GM19239 (cell line): ENCODE measurements around the gene SLC26A3.

Experiments used
- DNase-seq: peaks from one replicate; pipeline ENCODE4 v3.0.0; 2011; ENCODE audit warnings: low spot score; ENCODE audit not compliant: insufficient read length
- FAIRE-seq: peaks from 2 replicates; lab custom pipeline; 2011; peaks lifted over from hg19 to GRCh38; lab: Jason Lieb, UNC

The SLC26A3 gene

DNA sequence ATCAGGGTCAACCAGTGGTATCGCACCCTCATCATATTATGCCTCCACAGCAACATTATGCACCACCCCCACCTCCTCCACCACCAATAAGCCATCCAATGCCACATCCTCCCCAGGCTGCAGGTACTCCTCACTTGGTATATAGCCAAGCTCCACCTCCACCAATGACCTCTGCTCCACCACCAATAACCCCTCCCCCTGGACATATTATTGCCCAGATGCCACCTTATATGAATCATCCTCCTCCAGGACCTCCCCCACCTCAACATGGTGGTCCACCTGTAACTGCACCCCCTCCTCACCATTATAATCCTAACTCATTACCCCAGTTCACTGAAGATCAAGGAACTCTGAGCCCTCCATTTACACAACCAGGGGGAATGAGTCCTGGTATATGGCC lies 44.4 kb downstream of the SLC26A3 start:
- FAIRE-seq (no peak), DNase-seq (no peak)

DNA sequence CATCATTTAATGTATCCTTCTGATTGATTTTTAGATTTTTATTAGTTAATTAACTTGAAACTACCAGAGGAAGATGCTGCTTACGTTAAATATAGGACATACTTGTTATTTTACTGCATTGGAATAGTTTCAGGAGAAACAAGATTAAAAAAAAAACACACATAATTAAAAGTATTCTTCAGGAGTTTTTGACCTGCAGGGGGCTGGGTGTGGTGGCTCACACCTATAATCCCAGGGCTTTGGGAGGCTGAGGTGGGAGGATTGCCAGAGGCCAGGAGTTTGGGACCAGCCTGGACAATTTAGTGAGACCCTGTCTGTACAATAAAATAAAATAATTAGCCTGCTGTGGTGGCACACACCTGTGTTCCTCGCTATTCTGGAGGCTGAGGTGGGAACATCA lies 48.4 kb downstream of the SLC26A3 start:
- DNase-seq (no peak), FAIRE-seq (no peak)

DNA sequence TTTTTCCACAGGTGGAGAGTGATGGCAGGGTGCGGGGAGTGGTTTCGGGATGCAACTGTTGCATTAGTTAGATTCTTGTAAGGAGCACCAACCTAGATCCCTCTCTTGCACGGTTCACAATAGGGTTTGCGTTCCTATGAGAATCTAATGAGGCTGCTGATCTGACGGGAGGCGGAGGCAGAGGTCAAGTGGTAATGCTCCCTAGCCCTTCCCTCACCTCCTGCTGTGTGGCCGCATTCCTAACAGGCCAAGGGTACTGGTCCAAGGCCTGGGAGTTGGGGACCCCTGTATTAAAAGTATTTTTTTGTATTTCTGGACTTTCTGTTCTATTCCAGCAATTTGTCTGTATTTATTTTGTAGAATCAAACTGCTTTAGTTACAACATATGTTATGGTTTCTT lies 51.9 kb downstream of the SLC26A3 start:
- DNase-seq (no peak), FAIRE-seq (no peak)

DNA sequence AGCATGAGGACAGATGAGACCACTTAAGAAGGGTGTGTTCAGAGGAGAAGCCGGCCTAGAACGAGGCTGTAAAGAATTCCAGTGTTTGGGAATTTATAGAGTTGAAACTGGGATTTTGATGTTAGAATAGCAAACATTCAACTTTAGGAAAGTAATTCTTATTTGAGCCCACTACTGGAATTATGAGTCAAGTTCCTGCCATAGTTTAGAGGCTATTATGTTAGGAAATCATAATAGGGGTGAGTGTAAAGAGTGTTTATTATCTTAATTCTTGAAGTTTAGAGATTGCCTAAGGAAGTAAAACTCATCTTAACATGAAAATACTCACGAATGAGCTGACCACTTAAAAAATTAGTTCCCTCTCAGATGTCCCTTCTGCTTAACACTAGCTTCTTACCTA lies 57.0 kb downstream of the SLC26A3 start:
- FAIRE-seq (no peak), DNase-seq (no peak)

DNA sequence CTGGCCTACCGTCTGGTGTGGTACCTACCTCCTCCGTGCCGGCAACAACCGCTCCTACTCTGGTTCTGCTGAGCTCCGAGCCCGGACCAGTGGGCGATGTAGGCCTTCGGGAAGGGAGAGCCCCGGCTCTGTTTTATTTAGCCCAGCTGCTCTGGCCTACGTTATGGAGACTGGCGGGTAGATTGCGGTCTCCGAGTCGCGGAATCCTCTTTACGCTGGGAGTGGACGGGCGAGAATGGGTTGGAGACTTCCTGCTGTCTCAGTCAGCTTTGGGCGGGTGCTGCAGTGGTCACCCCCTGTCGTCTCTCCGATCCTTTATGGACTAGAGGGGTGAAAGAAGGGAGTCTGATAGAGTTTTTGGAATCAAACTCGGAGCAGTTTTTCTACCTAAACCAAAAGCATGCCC lies 58.7 kb downstream of the SLC26A3 start:
- DNase-seq (no peak), FAIRE-seq (peak; percentile 49)

DNA sequence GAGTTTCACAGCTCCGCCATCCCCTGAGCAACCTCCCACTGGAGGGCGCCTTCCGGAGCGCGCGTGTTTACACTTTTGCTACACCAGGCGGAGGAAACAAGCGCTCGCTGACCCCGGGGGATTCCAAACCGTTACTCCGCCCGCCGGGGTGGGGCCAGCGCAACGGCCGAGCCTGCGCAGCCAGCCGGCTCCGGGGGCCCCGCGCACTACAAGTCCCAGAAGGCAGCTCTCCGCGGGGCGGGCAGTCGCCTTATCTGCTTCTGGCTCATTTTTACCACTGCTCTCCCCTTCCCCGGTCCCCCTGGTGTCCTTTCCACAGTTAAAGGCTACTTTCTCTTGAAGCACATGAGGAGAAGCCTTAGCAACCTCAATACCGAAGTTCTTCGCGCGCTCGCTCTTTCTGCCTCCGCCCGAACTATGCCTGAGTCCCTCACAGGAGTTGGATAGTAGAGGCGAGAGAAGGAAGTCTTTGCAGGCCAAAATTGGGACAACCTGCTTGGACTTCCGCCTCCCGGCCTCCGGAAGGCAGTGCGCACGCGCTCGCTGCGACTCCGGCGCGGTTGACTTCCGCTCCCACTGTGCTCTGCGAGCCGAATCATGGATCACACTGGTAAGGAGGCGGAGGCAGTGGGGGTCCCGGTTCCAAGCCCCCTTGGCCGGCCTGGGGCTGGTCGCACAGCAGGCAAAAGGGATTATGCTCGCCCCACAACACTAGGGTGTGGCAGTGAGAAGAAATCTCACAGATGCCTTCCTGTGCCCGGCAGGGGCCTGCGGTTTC lies 59.3 kb downstream of the SLC26A3 start, which contains the start of gene CBLL1:
CBLL1 (plus strand) TSS at position 576 of the 778 bp plus-strand sequence; CDS start at position 598, 22 bp downstream.
- DNase-seq (peak; percentile 65), FAIRE-seq (peak; percentile 92)

DNA sequence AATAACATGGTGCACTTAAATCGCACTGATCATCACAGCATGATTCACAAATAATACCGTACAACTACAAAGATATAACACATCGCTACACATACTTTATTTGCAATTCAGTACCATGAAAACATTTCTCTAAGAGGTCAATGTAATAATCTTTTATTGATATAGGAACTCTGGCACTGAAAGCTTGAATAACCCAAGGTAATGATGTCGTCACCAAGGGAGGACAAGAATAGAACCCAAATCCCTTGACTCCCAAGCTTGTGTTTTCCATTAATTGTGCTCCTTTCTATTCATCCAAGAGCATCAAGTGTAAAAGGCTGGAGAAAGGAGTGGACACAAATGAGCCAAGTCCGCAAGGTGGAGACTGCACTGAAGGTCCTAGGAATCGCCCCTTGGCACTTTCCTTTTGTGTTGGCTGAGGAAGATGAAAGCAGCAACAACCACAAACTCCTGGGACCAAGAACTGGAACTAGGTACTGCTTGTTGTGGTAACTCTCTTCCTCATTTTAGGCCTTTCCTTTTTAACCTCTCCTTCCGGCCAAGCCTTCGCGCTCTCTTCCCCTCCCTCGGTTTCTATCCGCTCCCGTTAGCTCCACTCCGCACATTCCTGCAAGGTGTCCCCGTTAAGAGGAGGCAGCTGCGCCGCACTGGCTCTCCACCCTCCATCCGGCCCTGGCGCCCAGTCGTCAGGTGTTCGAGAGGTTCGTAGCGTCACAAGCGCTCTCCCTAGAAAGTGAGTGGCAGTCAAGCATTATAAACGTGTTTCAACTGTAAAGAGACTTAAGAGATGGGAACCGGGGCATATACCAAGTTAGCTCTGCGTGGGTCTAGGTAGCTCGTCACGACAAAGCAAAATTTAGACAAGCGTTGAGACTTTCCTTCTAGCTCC lies 60.1 kb downstream of the SLC26A3 start:
- DNase-seq (no peak), FAIRE-seq (no peak)

DNA sequence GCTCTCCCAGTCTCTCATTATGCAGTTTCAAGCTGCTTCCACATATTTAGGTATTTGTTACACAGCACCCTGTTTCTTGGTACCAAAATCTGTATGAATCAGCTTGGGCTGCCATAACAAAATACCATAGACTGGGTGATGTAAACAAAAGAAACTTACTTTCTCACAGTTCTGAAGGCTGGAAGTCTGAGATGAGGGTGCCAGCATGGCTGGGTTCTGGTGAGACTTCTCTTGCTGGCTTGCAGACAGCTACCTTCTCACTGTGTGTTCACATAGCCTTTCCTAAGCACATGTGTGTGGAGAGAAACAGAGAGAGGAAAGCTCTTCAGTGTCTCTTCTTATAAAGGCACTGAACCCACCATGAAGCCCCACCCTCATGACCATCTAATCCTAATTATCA lies 74.7 kb downstream of the SLC26A3 start:
- no peak for DNase-seq

DNA sequence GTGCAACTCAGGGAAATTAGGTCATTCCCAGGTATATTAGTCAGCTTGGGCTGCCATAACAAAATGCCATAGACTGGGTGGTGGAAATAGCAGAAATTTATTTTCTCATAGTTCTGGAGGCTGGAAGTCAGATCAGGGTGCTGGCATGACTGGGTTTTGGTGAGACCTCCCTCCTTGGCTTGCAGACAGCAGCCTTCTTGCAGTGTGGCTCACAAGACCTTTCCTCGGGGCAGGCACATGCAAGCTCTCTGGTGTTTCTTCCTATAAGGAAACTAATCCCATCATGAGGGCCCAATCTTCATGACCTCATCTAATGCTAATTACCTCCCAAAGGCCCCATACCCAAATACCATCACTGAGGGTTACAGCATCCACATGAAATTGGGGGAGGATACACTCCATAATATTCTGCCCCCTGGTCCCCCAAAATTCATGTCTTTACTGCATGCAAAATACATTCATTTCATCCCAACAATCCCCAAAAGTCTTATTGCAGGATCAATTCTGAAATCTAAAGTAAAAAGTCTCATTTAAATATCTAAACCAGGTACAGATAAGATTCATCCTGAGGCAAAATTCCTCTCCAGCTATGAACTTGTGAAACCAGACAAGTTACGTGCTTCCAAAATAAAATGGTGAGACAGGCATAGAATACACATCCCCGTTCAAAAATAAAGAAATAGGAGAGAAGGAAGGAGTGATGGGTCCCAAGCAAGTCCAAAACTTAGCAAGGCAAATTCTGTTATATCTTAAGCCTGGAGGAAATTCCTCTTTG lies 76.5 kb downstream of the SLC26A3 start:
- no peak for FAIRE-seq
- no peak for DNase-seq

More for the DNA sequence above, 74.7 kb downstream of the SLC26A3 start:
- FAIRE-seq: no peak

DNA sequence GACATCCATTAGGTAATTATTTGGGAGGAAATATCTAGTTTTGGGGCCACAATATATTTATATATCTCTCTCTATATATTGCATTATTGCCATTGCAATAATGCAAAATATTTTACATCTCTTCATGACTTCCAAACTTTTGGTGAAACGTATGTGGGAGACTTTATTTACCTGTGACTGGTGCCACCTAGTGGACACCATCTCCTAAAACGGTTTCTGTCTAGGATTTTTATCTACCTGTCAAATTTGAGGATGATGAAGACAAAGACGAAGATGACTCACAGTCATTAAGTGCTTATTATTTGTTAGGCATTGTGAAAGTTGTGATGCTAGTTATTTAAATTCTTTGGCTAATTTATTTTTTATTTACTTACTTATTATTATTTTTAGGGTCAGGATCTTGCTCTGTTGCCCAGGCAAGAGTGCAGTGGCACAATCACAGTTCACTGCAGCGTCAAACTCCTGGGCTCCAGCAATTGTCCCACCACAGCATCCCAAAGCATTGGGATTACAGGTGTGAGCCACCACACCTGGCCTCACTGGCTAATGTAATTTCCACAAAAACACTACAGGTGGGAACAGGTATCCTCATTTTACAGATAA lies 77.8 kb downstream of the SLC26A3 start:
- FAIRE-seq (peak; percentile 42), DNase-seq (peak; percentile 50)

DNA sequence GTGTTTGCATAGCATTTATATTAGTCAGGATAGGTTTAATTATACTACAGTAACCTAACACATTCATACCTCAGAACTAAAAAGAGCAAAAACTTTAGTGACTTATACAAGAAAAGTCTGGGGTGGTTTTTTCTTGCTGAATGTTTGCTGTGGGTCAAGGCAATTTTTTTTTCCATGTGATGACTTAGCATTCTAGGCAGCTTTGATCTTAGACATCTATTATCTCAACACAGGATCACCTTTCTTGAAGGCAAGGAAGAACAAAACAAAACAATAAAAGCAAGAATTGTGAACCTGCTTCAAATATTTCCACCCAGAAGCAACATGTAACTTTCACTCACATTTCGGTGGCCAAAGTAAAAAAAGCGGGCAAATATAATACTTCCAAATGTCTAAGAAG lies 79.8 kb downstream of the SLC26A3 start:
- no peak for DNase-seq
- no peak for FAIRE-seq

DNA sequence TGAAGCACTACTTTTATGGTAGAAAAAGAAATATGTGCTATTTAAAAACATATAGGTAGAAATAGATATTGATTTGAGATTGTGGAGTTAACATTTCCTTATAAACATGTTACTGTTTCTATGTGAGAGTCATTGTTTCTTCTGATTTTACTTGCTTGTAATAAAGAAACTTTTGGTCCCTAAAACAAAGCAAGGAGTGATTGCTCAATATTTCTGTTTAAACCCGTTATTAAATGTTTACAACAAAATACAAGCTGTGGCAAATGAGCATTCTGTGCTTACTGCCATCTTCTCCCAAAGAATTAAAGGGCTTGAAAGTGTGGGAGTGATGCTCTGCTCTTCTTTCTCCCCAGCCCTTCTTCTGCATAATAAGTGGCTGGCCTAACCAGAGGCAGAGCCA lies 81.7 kb downstream of the SLC26A3 start:
- DNase-seq (no peak), FAIRE-seq (no peak)

DNA sequence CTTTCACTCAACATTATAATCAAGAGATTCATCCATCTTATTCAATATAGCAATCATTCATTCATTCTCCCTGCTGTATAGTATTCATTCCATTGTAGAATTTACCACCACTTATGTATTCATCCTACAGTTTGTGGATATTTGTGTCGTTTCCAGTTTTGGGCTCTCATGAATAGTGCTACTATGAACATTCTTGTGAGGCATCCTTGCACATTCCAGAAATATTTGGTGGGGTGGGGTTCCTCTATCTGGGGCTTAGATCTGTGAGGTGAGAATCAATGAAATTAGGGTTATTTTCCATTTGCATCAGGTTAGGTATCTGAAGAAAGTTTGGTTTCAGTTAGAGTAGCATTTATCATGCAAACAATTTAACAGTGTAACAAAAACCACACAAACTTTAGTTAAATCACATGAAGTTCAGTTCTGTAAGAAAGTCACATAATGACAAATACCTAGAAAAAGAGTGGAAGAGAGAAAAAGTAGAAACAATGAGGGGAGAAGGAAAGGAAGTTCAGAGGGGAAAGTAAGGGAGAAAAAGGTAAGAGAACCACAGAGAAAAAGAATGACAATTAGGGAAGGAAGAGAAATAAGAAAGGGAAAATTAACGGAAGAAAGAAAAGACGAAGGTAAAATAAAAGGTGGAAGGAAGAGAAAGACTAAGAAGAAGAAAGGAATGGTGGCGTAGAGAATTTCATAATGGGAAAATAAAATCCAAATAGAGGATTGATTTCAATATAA lies 84.4 kb downstream of the SLC26A3 start:
- no peak for DNase-seq
- FAIRE-seq: no peak

DNA sequence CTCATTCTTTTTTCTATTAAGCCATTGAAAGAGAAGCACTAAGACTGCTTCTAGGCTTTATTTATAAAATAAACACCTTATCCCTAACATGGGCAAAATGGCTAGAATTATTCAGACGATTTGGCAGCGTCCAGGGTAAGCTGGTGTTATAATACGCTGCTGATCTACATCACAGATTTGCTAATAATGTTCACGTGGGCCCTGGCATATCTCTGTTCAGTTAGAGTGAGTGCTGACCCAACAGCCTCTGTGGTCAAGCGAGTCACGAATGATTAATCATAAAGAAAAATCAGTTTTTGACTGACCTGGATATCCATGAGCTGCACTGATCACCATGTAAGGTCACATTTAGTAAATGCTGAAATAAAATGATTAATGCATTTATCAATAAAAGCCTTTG lies 87.5 kb downstream of the SLC26A3 start:
- FAIRE-seq: no peak
- DNase-seq: no peak
